ENCODE results near the gene ADCYAP1R1. TPM values are rescaled to one million over a fixed set of nuclear protein-coding genes. Genes with fewer than 3 reads are reported as not detected.

ADCYAP1R1 gene
- total and polyA plus RNA-seq, 3 donors from 2014 or later = 3.2 to 4.8 (median 4.3) TPM

- intact Hi-C loops (cut with DNase I; ENCODE audit: low total_unique reads) = no loop called here
- no peak overlapping the region for H3K27ac ChIP-seq
- 95 to 97% methylated on average over 7 of the region's 7 CpGs for WGBS, 2 donors
- H3K4me3 ChIP-seq = no peak overlapping the region
- H3K27me3 ChIP-seq = no peaks in the 10 kb centered on the region
- TF ChIP-seq, protein P1, sequence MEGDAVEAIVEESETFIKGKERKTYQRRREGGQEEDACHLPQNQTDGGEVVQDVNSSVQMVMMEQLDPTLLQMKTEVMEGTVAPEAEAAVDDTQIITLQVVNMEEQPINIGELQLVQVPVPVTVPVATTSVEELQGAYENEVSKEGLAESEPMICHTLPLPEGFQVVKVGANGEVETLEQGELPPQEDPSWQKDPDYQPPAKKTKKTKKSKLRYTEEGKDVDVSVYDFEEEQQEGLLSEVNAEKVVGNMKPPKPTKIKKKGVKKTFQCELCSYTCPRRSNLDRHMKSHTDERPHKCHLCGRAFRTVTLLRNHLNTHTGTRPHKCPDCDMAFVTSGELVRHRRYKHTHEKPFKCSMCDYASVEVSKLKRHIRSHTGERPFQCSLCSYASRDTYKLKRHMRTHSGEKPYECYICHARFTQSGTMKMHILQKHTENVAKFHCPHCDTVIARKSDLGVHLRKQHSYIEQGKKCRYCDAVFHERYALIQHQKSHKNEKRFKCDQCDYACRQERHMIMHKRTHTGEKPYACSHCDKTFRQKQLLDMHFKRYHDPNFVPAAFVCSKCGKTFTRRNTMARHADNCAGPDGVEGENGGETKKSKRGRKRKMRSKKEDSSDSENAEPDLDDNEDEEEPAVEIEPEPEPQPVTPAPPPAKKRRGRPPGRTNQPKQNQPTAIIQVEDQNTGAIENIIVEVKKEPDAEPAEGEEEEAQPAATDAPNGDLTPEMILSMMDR (IDR thresholded peaks at IDR 0.05) = no peak
- TF ChIP-seq POLR2A (IDR thresholded peaks at IDR 0.05) = no peak
- H3K36me3 ChIP-seq (ENCODE audit: low read depth, missing control alignments) = no peaks in the 10 kb centered on the region
- no peaks in the 10 kb centered on the region for H3K9me3 ChIP-seq
- H3K4me1 ChIP-seq = no peaks in the 10 kb centered on the region
- DNase-seq = no peak
Observed at GRCh38 chr7:31110331-31111108, 58.4 kb downstream of the ADCYAP1R1 start.

DNA sequence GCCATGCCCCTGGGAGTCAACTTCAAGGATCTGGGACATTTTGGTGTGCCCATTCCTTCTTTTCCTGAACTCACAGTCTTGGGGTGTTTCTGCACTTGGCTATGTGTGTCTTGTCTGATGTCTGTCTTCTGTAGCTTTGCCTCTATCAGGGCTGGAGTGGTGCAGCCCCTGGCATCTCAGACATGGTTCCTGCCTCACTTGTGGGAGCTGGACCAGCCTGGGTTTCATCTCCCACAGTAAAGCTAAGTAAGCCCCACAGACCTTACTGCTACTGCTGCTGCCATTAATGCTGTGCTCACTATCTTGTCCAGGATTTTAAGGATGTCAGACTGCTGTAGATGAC, 59.0 kb downstream of the ADCYAP1R1 start:
- H3K4me1 ChIP-seq = no peaks in the 10 kb centered on the region
- no peaks in the 10 kb centered on the region for H3K36me3 ChIP-seq (ENCODE audit: low read depth, missing control alignments)
- intact Hi-C loops (cut with DNase I; ENCODE audit: low total_unique reads) = no loop called here
- H3K27ac ChIP-seq = no peak overlapping the region
- no peak for TF ChIP-seq POLR2A (IDR thresholded peaks at IDR 0.05)
- TF ChIP-seq, protein P1 (IDR thresholded peaks at IDR 0.05) = no peak
- no peak for DNase-seq
- no peaks in the 10 kb centered on the region for H3K27me3 ChIP-seq
- no peaks in the 10 kb centered on the region for H3K9me3 ChIP-seq
- H3K4me3 ChIP-seq = no peak overlapping the region

DNA sequence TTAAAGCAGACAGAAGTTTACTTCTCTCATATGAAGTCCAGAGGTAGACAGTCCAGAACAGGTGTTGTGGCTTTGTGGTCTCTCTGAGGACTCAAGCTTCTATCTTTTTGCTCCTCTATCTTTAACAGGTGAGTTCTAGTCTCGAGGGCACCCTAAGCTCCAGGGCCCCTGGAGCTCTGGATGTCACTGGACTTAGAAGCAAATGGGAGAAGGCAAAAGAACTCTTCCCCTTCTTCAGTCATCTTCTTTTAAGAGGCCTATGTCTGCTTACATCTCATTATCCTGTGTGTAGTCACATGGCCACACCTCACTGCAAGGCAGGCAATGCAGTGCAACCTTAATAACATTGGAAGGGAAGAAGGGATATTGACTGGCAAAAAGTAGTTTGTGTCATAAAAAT, 61.6 kb downstream of the ADCYAP1R1 start:
- intact Hi-C loops (cut with DNase I; ENCODE audit: low total_unique reads) = no loop called here

DNA sequence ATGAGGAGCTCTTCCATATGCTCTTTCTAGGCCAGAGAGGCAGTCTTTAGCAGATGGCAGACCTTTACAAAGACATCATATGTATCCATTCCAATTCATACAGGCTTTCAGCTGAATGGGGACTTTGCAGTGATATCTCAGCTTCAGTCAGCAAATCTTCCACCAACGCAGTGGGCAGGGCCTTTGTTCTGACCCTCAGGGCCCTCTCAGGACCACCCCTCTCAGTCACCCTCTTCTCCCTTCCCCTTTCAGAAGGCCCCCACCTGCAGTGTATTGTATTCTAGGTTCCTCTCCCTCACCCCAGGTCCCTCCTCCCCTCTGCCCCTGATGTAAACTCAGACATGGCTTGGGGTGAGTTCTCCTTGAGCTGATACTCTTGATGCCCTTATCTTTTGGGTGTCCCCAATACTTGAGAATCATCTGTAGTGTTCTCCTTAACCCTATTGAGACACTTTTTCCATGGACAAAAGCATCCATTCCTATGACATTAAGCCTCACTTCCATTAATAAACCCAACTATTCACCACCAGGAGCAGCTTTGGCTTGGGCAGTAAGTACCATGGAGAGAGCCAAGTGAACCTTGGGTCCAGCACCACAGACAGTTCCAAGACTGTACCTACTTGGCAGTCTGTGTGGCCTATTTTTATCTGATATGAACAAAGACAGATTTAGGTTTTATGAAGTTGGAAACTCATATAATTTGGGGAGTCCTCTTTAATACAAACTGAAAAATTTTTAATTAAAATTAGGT, 62.7 kb downstream of the ADCYAP1R1 start:
- no peaks in the 10 kb centered on the region for H3K4me1 ChIP-seq
- intact Hi-C loops (cut with DNase I; ENCODE audit: low total_unique reads) = no loop called here
- no peaks in the 10 kb centered on the region for H3K27me3 ChIP-seq
- no peaks in the 10 kb centered on the region for H3K9me3 ChIP-seq
- H3K27ac ChIP-seq = no peak overlapping the region
- WGBS, 2 donors = 45 to 93% methylated on average over 1 of the region's 1 CpG
- DNase-seq = no peak
- no peak overlapping the region for H3K4me3 ChIP-seq
- no peaks in the 10 kb centered on the region for H3K36me3 ChIP-seq (ENCODE audit: low read depth, missing control alignments)
- TF ChIP-seq, protein P1 (IDR thresholded peaks at IDR 0.05) = no peak
- TF ChIP-seq POLR2A (IDR thresholded peaks at IDR 0.05) = no peak

More for the DNA sequence above, 61.6 kb downstream of the ADCYAP1R1 start:
- no peaks in the 10 kb centered on the region for H3K36me3 ChIP-seq (ENCODE audit: low read depth, missing control alignments)
- H3K4me1 ChIP-seq = no peaks in the 10 kb centered on the region
- H3K9me3 ChIP-seq = no peaks in the 10 kb centered on the region
- no peak overlapping the region for H3K4me3 ChIP-seq
- no peak for TF ChIP-seq POLR2A (IDR thresholded peaks at IDR 0.05)
- TF ChIP-seq, protein P1 (IDR thresholded peaks at IDR 0.05) = no peak
- 48 to 85% methylated on average over 1 of the region's 1 CpG for WGBS, 2 donors
- H3K27ac ChIP-seq = no peak overlapping the region
- no peaks in the 10 kb centered on the region for H3K27me3 ChIP-seq
- DNase-seq = no peak
